DMS53 treated with DMSO at 0.1 percent for 48 hours (cell line): ENCODE data around the gene MPC2.
A peak's percentile ranks its signal among the peaks of the same experiment; 100 is the strongest.
"Not testable (repeated sequence)": the region's sequence is repeated elsewhere in the genome, so short reads cannot be mapped to it uniquely, and the experiment has no call there.

Experiments used
- DNase-seq: peaks from one replicate; lab custom pipeline; 2025; ENCODE audit not compliant: unreplicated experiment; lab: John Stamatoyannopoulos, UW

MPC2 gene

DNA sequence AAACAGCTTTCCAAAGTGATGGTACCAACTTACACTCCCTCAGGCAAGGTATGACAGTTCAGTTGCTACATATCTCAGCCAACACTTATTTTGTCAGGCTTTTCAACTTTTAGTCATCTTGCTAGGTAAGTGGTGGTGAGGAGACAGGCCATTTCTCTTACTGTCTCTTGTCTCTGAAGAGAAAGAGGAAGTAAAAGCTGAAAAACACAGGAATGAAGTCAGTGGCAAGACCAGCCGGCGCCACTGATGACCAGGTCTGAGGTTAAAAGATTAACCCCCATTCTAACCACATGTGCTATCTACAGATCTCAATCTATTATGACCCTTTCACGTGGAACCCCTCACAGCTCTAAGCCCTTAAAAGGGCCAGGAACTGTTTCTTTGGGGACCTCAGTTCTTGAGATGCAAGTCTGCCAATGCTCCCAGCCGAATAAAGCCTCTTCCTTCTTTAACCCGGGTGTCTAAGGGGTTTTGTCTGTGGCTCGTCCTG is 27.1 kb downstream of the MPC2 start:
- no peak for DNase-seq

DNA sequence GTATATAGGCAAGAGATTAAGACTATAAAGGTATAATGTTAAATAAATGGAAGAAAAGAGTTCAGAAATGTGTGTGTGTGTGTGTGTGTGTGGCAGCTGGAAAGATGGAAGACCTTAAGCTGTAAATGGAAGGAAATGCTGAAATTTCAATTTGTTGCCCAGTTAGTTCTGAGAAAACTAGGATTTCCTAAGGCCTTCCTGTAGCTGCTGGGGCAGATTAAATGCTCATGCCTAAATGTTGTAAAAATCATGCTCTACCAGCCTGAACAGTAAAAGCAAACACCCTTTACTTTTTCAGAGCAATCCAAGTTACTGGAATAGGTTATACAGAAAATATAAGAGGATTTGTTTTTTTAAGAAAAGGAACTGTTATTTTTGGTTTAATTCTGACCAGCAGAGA is 31.2 kb downstream of the MPC2 start:
- DNase-seq, result no peak

DNA sequence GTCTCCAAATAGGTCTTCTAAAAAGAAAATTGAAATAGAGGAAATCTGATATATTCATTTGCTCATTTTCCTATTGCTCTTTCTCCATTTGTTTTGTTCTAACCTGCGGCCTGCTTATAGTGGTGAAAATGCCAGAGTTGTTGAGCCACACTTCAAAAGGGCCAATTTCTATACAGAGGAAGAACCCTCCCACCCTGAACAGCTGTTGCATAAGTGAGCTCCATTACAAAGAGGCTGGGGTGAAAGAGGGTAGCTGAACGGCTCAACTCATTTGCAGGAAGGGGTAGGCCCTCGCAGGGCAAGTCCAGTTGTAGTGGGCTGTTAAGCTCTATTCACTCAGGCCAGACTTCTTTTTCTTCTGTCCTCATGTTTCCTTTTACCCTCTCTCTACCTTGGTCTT is 31.7 kb downstream of the MPC2 start:
- DNase-seq, result peak; percentile 64

DNA sequence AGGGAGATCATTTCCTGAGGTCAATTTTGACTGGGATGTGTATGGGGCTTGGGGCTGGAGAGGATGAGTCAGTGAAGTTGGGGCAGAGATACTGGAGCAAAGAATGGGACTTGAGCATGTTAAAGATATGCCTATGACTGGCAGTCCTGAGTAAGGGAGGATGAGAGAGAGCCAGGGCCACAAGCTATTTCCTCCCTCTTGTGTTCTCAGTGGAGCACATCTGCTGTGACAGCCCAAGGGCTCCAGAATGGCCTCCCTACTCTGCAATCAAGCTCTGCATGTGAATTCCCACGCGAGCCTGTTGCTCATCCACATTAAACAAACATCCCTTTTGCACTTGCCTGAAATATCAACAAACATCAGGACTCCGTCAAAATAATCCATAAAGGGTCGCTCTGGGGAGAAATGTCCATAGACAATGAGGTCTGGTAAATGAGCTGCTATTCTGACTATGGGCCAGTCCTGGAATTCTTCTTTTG is 32.2 kb downstream of the MPC2 start:
- peak; percentile 93 for DNase-seq

DNA sequence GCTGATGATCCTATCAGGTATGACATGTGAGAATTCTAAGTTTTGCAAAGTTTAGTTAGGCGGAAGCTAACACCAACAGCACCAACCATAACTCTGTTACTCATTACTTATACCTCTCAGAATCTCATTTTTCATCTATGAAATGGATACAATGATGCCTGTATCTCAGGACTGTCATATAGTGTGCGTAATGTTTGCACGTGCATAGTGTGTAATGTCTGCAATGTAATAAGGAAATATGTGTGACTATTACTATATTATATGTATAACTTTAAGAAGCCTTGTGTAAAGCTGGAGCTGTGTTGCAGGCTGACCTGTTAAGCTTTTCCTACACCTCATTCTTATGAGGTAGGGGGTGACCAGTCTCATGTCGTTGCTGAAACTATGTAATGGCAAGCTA is 36.0 kb downstream of the MPC2 start:
- no peak for DNase-seq

DNA sequence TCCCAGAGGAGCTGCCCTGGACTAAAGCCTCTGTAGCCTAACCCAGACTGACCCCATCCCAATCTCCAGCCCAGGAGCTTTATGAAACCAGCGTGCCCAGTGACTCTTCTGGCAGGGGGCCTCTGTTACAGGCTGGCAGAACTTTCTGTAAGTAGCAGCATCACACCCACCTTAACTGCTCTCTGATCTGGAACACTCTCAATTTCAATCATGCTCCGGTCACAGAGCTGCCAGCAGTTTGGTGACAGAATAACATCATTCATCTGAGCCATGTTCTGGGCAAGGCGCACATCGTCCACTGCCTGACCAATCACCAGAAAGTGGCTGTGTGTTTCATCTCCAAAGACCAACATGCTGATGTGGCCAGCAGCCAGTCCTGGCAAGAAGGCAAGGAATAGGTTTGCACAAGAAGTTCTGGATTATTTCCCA is 37.6 kb downstream of the MPC2 start:
- DNase-seq, result no peak

- no peak for DNase-seq
These were observed 38.2 kb downstream of the MPC2 start for GRCh38 chr1:167898578-167899222.

DNA sequence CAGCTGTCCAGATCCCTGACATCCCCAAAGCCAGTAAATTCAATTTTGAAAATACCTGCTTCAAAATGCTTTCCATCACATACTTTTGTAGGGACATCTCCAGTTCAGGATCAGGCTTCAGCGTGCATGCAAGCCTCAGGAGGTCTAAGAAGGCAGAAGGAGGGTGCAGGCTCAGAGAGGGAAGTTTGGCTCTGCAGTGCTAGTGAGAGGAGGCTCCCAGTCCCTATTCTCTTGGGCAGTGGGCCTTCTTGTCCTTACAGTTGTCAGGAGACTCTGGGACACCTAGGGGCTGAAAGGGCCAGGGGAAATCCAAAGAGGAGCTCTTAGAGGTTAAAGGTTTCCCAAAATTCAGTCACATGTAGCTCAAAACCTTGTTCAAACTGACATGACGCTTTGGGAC is 43.1 kb downstream of the MPC2 start:
- DNase-seq, result no peak

GRCh38 chr1:167890400-167890799 is 46.5 kb downstream of the MPC2 start:
- DNase-seq, result no peak

- DNase-seq, result not testable (repeated sequence)
These were observed 49.7 kb downstream of the MPC2 start for GRCh38 chr1:167887187-167887586.

- DNase-seq, result no peak
These were observed 54.5 kb downstream of the MPC2 start for GRCh38 chr1:167882376-167882775.

- DNase-seq, result no peak
These were observed 55.1 kb downstream of the MPC2 start for GRCh38 chr1:167881786-167882185.

GRCh38 chr1:167881069-167881468 is 55.8 kb downstream of the MPC2 start:
- no peak for DNase-seq

DNA sequence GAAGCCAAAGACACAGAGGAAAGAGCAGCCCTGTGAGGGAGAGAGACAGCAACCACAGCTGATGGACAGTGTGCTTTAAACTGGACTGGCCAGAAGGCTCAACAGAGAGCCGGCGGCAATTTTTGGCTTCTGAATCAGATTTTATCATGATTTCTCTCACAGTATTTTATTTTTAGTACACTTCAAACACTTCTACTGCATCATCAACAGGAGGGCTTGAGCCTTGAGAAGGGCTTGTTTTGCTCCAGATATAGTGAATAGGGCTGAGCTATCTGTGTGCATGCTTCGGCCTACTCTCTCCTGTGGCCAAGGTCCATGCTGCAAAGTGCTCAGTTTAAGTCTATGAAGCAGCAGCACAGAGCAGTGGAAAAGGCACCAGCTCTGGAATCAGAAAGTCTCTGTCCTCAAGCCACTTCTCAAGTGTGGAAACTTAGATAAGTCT is 56.3 kb downstream of the MPC2 start:
- DNase-seq, result no peak

GRCh38 chr1:167879508-167879907 is 57.4 kb downstream of the MPC2 start:
- DNase-seq, result no peak

DNA sequence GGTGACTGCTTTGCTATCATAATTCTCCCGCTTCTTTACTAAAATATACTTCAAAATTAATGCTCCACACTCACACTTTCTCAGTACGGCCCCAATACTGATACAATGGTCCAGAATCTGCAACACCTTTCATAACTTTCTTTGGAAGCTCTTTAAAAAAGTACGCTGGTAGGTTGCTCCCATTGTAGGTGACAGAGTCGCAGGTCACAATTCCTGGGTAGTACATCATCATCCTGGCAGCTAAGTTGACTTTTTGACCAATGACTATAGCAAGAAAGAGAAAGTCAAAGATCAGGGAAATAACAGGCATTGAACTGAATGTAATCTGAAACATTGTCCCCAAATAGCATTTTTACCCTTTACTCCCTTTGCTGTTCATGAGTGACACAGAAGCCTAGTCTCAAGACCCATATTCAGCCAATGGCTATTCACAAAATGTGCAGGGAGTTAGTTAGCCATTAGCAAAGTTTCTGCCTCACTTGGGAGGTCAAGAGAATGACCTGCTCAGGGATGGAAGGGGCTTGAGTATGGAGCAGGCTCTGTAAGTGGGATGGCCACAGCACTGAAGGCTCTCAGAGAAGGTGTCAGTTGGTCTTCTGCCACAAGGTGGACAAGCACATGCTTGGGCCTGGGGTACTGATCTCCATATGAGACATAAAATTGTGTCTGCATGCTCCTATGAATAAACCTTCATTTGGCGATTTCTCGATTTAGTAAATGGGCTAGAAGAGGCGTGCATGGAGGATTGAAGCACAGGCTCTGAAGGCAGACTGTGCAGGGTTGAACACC is 58.3 kb downstream of the MPC2 start:
- no peak for DNase-seq

- DNase-seq, result no peak
These were observed 60.2 kb downstream of the MPC2 start for GRCh38 chr1:167876597-167877175.

- DNase-seq, result no peak
These were observed 65.5 kb downstream of the MPC2 start for GRCh38 chr1:167871331-167871730.

GRCh38 chr1:167869157-167870001 is 67.5 kb downstream of the MPC2 start:
- not testable (repeated sequence) for DNase-seq

- DNase-seq, result not testable (repeated sequence)
These were observed 70.0 kb downstream of the MPC2 start for GRCh38 chr1:167866739-167867414.
